Right hindlimb (tissue), 1 donor: ENCODE data around the gene ZNF541.

ENCODE experiments used
- DNase-seq: peaks from one replicate; pipeline ENCODE4 v3.0.0-alpha.2; 2018

The ZNF541 gene

DNA sequence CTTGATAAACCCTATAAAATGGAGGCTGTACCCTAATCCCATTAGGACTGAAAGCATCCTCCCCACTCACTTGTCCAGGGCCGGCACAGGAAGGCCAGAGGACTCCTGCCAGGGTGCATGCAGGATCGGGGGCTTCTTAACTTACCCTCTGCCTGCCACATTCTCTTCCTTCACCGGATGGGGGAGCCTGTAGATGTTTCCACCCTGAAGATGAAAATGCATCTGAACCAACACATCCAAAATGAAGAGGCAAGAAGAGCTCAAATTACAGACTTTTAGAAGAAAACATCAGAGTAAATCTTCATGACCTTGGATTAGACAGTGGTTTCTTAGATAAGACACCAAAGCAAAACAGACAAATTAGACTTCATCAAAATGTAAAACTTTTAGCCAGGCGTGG, 32.2 kb downstream of the ZNF541 start:
- no peak for DNase-seq

DNA sequence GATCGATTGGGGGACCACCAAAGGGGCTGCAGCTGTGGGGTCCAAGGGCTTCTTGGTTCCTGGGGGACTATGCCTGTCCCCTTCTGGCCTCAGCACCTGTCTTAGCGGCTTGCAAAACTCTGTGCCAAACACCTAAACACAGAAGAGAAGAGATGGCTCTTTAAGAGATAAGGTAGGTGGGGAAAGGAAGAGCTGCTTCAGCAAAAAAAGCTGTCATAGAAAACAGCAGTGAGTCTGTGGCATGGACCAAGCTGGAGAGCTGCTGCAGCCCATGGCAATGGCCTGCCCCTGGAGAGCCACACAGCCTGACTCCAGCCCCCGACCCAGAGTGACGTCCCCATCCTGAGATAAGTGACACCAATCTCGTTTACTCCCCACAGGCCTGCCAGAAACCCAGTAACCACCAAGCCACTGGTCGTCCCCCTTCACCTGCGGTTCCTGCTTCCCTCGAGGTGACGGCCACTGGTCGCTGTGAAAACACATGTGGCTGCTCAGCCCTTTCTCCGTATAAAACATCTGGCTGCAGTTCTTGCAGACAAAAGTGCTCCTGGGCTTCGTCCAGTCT, 33.1 kb downstream of the ZNF541 start:
- DNase-seq: no peak

DNA sequence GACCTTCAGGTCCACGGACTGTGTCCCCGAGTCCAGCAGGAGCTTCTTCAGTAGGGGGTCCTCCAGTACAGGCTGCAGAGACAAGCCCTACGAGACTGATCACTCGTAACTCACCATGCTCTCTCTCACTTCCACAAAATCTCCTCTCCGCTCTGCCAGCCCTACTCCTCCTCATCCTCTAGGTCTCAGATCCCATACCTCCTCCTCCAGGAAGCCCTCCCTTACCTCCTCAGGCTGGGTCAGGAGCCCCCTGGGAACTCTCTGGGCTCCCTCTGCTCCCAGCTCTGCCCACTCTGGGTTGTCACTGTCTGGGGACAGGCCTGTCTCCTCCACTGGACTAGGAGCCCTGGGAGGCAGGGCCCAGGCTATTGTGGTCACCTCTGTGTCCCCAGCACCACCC, 34.1 kb downstream of the ZNF541 start:
- no peak for DNase-seq

DNA sequence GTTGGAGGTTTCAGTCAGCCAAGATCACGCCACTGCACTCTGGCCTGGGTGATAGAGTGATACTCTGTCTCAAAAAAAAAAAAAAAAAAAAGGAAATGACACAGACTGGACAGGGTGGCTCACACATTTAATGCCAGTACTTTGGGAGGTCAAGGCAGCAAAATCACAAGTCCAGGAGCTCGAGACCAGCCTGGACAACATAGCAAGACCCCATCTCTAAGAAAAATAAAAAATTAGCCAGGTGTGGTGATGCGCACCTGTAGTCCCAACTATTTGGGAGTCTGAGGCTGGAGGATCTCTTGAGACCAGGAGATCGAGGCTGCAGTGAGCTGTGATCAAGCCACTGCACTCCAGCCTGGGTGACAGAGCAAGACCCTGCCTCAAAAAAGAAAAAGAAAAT, 35.5 kb downstream of the ZNF541 start:
- no peak for DNase-seq

DNA sequence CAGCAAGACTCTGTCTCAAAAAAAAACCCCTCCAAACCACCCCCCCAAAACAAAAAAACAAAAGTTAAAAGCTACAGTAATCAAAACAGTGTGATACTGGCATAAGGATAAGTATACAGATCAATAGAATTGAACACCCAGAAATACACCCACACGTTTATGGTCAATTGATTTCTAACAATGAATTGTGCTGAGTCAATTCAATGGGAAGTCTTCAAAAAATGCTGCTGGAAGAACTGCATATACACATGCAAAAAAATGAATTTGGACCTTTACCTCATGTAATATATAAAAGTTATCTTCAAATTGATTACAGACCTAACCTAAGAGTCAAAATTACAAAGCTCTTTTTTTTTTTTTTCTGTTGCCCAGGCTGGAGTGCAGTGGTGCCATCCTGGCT, 38.3 kb downstream of the ZNF541 start:
- DNase-seq: no peak

DNA sequence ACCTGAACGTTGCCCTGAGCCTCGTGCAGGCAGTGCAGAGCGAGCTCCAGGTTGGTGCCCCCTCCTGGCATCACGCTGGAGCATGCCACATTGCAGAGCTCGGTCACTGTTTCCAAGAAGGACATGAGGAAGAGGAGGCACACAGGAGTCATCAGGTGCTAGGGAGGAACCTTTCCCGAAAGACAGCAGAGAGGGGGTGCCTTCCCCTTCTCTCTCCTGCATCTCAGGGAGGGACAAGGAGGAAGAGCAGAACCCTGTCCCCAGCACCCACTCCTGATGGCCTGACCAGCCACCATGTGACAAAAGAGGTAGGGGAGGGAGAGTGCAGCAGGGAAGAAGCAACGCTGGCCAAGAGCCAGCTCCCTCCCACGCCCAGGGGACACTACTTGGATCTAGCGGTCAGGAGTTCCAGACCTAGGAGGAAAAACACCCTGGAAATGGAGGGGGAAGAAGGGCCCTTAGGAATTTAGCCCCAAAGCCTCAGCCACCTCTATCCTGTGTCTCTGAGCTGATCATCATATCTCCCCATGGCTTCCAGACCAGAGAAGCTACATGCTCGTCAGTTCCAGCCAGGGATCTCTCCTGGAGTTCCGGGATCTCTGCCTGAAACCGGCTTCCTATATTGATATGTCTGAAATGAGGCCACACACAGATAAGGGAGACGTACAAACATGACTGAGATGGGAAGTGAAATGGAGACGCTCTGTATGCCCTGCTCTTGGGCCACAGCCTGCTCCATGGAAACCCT, 41.1 kb downstream of the ZNF541 start:
- no peak for DNase-seq

DNA sequence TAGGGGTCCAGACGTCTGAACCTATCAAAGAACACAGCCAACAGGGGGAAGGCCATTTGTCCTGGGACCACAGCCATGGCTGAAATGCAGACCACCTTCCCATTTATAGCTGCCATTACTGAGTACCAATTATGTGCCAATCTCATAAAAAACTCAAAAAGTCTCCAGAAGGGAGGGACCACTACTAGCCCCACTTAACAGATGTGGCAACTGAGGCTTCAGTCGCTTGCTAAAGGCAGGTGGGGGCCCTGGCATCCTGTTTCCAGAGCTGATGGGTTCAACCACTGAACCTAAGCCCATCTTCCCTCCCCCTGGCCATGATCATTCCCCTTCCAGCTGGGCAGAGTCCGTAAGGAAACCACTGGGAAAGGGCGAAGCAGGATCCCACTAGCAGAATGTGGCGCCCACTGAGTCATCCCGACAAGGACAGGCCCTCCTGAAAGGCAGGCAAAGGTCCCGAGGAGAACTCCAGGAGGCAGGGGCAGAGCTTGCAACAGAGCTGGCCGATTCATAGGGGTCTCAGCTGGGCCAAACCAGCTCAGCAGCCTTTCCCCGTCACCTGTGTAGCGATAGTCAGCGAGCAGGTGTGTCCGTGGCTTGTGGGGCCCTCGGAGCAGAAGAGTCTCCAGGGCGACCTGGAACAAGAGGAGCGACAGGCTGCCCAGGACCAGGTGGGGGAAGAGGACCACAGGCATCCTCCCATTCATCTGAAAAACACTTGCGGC, 43.8 kb downstream of the ZNF541 start:
- no peak for DNase-seq

DNA sequence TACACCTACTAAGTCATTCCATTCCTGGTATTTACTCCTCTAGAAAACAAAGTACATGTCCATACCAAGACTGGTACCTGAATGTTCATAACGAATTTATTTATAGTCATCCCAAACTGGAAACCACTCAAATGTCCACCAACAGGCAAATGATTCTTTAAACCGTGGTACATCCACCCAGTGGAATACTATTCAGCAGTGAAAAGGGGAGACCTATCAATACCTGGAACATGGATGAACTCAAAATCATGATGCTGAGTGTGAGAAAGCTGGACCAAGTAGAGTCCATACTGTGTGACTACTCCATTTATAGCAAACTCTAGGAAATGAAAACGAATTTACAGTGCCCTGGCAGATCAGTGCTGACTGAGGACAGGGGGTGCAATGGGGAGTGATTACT, 46.1 kb downstream of the ZNF541 start:
- no peak for DNase-seq

DNA sequence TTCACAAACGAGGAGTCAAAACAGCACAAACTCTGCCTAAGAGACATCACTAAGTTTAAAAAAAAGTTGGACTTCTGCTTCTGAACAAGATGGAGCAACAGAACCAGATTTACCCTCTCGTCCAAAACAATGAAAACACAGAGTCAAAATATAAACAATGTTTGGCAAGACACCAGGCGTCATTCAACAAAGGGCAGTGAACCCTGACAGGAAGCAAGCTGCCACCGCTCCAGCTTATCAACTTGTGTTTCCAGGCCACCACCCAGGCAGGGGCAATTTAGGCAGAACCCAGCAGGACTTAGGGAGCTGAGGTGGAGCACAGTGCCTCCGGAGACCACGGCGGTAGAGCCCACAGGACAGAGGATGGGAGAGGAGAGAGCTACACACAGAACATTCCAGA, 49.5 kb downstream of the ZNF541 start:
- no peak for DNase-seq
